ENCODE results near the gene MLH3.

DNA sequence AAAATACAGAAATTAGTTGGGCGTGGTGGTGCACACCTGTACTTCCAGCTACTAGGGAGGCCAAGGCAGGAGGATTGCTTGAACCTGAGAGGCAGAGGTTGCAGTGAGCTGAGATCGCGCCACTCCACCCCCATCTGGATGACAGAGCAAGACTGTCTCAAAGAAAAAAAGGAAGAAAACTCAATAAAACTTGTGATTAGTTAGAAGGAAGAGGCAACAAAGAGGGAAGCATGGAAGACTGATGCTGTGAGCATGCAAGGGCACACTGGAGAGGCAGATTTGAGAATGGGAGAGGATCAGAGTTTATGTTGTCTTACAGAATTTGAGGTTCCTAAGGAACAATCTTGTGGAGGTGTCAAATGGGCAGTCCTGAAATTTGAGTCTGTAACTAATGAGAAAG lies 15.4 kb upstream of the MLH3 start:
- TF ChIP-seq, protein P1, sequence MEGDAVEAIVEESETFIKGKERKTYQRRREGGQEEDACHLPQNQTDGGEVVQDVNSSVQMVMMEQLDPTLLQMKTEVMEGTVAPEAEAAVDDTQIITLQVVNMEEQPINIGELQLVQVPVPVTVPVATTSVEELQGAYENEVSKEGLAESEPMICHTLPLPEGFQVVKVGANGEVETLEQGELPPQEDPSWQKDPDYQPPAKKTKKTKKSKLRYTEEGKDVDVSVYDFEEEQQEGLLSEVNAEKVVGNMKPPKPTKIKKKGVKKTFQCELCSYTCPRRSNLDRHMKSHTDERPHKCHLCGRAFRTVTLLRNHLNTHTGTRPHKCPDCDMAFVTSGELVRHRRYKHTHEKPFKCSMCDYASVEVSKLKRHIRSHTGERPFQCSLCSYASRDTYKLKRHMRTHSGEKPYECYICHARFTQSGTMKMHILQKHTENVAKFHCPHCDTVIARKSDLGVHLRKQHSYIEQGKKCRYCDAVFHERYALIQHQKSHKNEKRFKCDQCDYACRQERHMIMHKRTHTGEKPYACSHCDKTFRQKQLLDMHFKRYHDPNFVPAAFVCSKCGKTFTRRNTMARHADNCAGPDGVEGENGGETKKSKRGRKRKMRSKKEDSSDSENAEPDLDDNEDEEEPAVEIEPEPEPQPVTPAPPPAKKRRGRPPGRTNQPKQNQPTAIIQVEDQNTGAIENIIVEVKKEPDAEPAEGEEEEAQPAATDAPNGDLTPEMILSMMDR (optimal IDR thresholded peaks at IDR 0.05 in 1 of 3, IDR thresholded peaks at IDR 0.05 in 1 of 3, conservative IDR thresholded peaks at IDR 0.05 in 1 of 3; ENCODE audit: extremely low read depth in 1 of 3, insufficient read depth in 2 of 3, low read length in 3 of 3) = no peak
- no peak for TF ChIP-seq EZH2 (IDR thresholded peaks at IDR 0.05; ENCODE audit: low read length)

Measured in keratinocyte (primary cell).